Fibroblast of villous mesenchyme (primary cell): ENCODE measurements around the gene TSC2. TPM values are rescaled to one million over a fixed set of nuclear protein-coding genes. Genes with fewer than 3 reads are reported as not detected.

Experiments
- DNase-seq: peaks from one replicate; pipeline ENCODE4 v3.0.0-alpha.2; 2010; ENCODE audit warnings: low read depth
- H3K4me3 ChIP-seq: 2 replicates; pipeline ENCODE4 v1.5.1; 2011; ENCODE audit warnings: low read depth, mild to moderate bottlenecking, low read length
- CTCF ChIP-seq: IDR thresholded peaks from 2 replicates; pipeline ENCODE4 v1.5.1; 2012; ENCODE audit warnings: low read depth, mild to moderate bottlenecking, low read length; ENCODE audit not compliant: insufficient read depth
- total RNA-seq: library from RNA; depleted of rRNA; stranded (reverse); fragments of >200 nt; gene quantifications from 2 replicates; pipeline ENCODE4 v1.2.3, GENCODE V29; 2012

The TSC2 gene
- total RNA-seq, 1 donor: 62.6 TPM

- DNase-seq: no peak
- no peak for TF ChIP-seq CTCF
- no peak overlapping the region for H3K4me3 ChIP-seq
Observed at GRCh38 chr16:2057438-2057837, 9.7 kb downstream of the TSC2 start.

GRCh38 chr16:2058420-2058819 lies 10.6 kb downstream of the TSC2 start:
- no peak for DNase-seq
- TF ChIP-seq CTCF: no peak
- H3K4me3 ChIP-seq: no peak overlapping the region

GRCh38 chr16:2058872-2059271 lies 11.1 kb downstream of the TSC2 start:
- H3K4me3 ChIP-seq: no peak overlapping the region
- DNase-seq: no peak
- no peak for TF ChIP-seq CTCF

- TF ChIP-seq CTCF: no peak
- no peak overlapping the region for H3K4me3 ChIP-seq
- no peak for DNase-seq
Observed at GRCh38 chr16:2060346-2060745, 12.6 kb downstream of the TSC2 start.

- H3K4me3 ChIP-seq: no peak overlapping the region
- no peak for TF ChIP-seq CTCF
- DNase-seq: no peak
Observed at GRCh38 chr16:2061023-2061422, 13.2 kb downstream of the TSC2 start.

GRCh38 chr16:2061526-2061925 lies 13.7 kb downstream of the TSC2 start:
- no peak for TF ChIP-seq CTCF
- H3K4me3 ChIP-seq: no peak overlapping the region
- DNase-seq: no peak

- no peak overlapping the region for H3K4me3 ChIP-seq
- no peak for TF ChIP-seq CTCF
- DNase-seq: no peak
Observed at GRCh38 chr16:2062801-2063200, 15.0 kb downstream of the TSC2 start.
